ENCODE measurements around the gene SPAG16. TPM values are rescaled to one million over a fixed set of nuclear protein-coding genes. Genes with fewer than 3 reads are reported as not detected.

Gene SPAG16
- total RNA-seq, 3 donors from 2014 or later: 25.3 to 42.0 (median 41.7) TPM

- no peaks in the 10 kb centered on the region for H3K4me1 ChIP-seq
- intact Hi-C loops (cut with DNase I; ENCODE audit: low total_unique reads): no loop called here
- TF ChIP-seq, protein P1, sequence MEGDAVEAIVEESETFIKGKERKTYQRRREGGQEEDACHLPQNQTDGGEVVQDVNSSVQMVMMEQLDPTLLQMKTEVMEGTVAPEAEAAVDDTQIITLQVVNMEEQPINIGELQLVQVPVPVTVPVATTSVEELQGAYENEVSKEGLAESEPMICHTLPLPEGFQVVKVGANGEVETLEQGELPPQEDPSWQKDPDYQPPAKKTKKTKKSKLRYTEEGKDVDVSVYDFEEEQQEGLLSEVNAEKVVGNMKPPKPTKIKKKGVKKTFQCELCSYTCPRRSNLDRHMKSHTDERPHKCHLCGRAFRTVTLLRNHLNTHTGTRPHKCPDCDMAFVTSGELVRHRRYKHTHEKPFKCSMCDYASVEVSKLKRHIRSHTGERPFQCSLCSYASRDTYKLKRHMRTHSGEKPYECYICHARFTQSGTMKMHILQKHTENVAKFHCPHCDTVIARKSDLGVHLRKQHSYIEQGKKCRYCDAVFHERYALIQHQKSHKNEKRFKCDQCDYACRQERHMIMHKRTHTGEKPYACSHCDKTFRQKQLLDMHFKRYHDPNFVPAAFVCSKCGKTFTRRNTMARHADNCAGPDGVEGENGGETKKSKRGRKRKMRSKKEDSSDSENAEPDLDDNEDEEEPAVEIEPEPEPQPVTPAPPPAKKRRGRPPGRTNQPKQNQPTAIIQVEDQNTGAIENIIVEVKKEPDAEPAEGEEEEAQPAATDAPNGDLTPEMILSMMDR (IDR thresholded peaks at IDR 0.05): no peak
- TF ChIP-seq POLR2AphosphoS5 (IDR thresholded peaks at IDR 0.05) (no peak), POLR2A (IDR thresholded peaks at IDR 0.05) (no peak)
- no peak overlapping the region for H3K4me3 ChIP-seq
- no peak for DNase-seq (ENCODE audit: low spot score in 2 of 2)
- peak overlapping the region in 1 of 2 donors; percentile 56 for H3K27ac ChIP-seq
- no peaks in the 10 kb centered on the region for H3K9me3 ChIP-seq
- no peaks in the 10 kb centered on the region for H3K36me3 ChIP-seq
- H3K27me3 ChIP-seq: no peaks in the 10 kb centered on the region
Measured at GRCh38 chr2:213238753-213239495, 45.3 kb upstream of the SPAG16 start.

- Histone ChIP-seq H3K4me3 (no peak overlapping the region), H3K36me3 (no peaks in the 10 kb centered on the region), H3K9me3 (no peaks in the 10 kb centered on the region), H3K27ac (no peak overlapping the region), H3K4me1 (no peaks in the 10 kb centered on the region), H3K27me3 (no peaks in the 10 kb centered on the region)
- intact Hi-C loops (cut with DNase I; ENCODE audit: low total_unique reads): no loop called here
- no peak for DNase-seq (ENCODE audit: low spot score in 2 of 2)
- TF ChIP-seq POLR2A (IDR thresholded peaks at IDR 0.05) (no peak), POLR2AphosphoS5 (IDR thresholded peaks at IDR 0.05) (no peak)
- TF ChIP-seq, protein P1 (IDR thresholded peaks at IDR 0.05): no peak
Measured at GRCh38 chr2:213241817-213242216, 42.4 kb upstream of the SPAG16 start.

- Histone ChIP-seq H3K27me3 (no peaks in the 10 kb centered on the region), H3K4me3 (no peak overlapping the region), H3K27ac (no peak overlapping the region), H3K36me3 (no peaks in the 10 kb centered on the region), H3K4me1 (no peaks in the 10 kb centered on the region), H3K9me3 (no peaks in the 10 kb centered on the region)
- intact Hi-C loops (cut with DNase I; ENCODE audit: low total_unique reads): no loop called here
- DNase-seq (ENCODE audit: low spot score in 2 of 2): no peak
- TF ChIP-seq, protein P1 (IDR thresholded peaks at IDR 0.05): no peak
- TF ChIP-seq POLR2AphosphoS5 (IDR thresholded peaks at IDR 0.05): no peak
- TF ChIP-seq POLR2A (IDR thresholded peaks at IDR 0.05): no peak
Measured at GRCh38 chr2:213242653-213243052, 41.6 kb upstream of the SPAG16 start.

GRCh38 chr2:213243189-213244044 lies 40.8 kb upstream of the SPAG16 start:
- Histone ChIP-seq H3K9me3 (no peaks in the 10 kb centered on the region), H3K4me1 (no peaks in the 10 kb centered on the region), H3K36me3 (no peaks in the 10 kb centered on the region), H3K27me3 (no peaks in the 10 kb centered on the region), H3K27ac (no peak overlapping the region), H3K4me3 (no peak overlapping the region)
- intact Hi-C loops (cut with DNase I; ENCODE audit: low total_unique reads): no loop called here
- no peak for DNase-seq (ENCODE audit: low spot score in 2 of 2)
- TF ChIP-seq, protein P1 (IDR thresholded peaks at IDR 0.05): no peak
- TF ChIP-seq POLR2A (IDR thresholded peaks at IDR 0.05): no peak
- TF ChIP-seq POLR2AphosphoS5 (IDR thresholded peaks at IDR 0.05): no peak

Data from breast epithelium (tissue), 4 donors.